Activated T-helper 1 cell treated with anti-CD3 and anti-CD28 coated beads, Interleukin-12 subunit alpha, Interleukin-12 subunit beta, Interleukin-2, Interleukin-4 antibody, amounts not matched to agents 30 ng/mL and 10 ng/mL and 1 ng/mL, durations not matched to agents 14 hours and 24 hours and 36 hours (primary cell): ENCODE data around the gene GLIPR2. TPM values are rescaled to one million over a fixed set of nuclear protein-coding genes. Genes with fewer than 3 reads are reported as not detected.

ENCODE experiments used
- DNase-seq: peaks from one replicate; pipeline ENCODE4 v3.0.0; 2021; ENCODE audit warnings: low spot score
- H3K27ac Mint-ChIP-seq: one replicate; pipeline ENCODE4 v1.8.0; 2021; ENCODE audit warnings: mild to moderate bottlenecking, mixed read lengths
- H3K27me3 Mint-ChIP-seq: one replicate; pipeline ENCODE4 v1.8.0; 2022; ENCODE audit warnings: mild to moderate bottlenecking, moderate library complexity, mixed read lengths; ENCODE audit not compliant: insufficient read depth
- H3K36me3 Mint-ChIP-seq: one replicate; pipeline ENCODE4 v1.8.0; 2021; ENCODE audit warnings: low read depth, mixed read lengths
- H3K4me1 Mint-ChIP-seq: one replicate; pipeline ENCODE4 v1.8.0; 2021; ENCODE audit warnings: low read depth, mixed read lengths
- H3K4me3 Mint-ChIP-seq: one replicate; pipeline ENCODE4 v1.8.0; 2021; ENCODE audit warnings: mild to moderate bottlenecking, moderate library complexity, mixed read lengths
- H3K9me3 Mint-ChIP-seq: one replicate; pipeline ENCODE4 v1.8.0; 2021; ENCODE audit warnings: mixed read lengths
- intact Hi-C: fragments of 100-400 bp; cut with micrococcal nuclease; formaldehyde crosslinking; loops from one replicate; pipeline ENCODE4 v1.15.1; 2024
- total RNA-seq: library from RNA; stranded (reverse); gene quantifications from 2 replicates; pipeline ENCODE4 v1.2.3, GENCODE V29; 2022

Gene GLIPR2
- total RNA-seq, 1 donor from 2014 or later = 27.5 TPM

GRCh38 chr9:36204906-36205547, 68.5 kb downstream of the GLIPR2 start:
- Mint-ChIP-seq H3K4me1 (peaks cover 56% of the 10 kb centered on the region), H3K27me3 (no peaks in the 10 kb centered on the region), H3K9me3 (no peaks in the 10 kb centered on the region), H3K36me3 (peaks cover 76% of the 10 kb centered on the region), H3K4me3 (no peak overlapping the region), H3K27ac (no peak overlapping the region)
- no peak for DNase-seq
- intact Hi-C loops = no loop called here

- intact Hi-C loops = loop anchor here (1.0 kb wide), 2 partner anchors 10 to 17 kb away; partner anchors contain the start of gene CLTA
- H3K36me3 Mint-ChIP-seq = peaks cover 76% of the 10 kb centered on the region
- peak overlapping the region; percentile 11 for H3K4me3 Mint-ChIP-seq
Observed at GRCh38 chr9:36207016-36207415, 70.5 kb downstream of the GLIPR2 start.

GRCh38 chr9:36207546-36208012, 71.0 kb downstream of the GLIPR2 start:
- no peak for DNase-seq
- Mint-ChIP-seq H3K9me3 (no peaks in the 10 kb centered on the region), H3K27me3 (no peaks in the 10 kb centered on the region), H3K36me3 (peaks cover 72% of the 10 kb centered on the region), H3K27ac (peak overlapping the region; percentile 80), H3K4me1 (peaks cover 56% of the 10 kb centered on the region), H3K4me3 (peak overlapping the region; percentile 60)
- intact Hi-C loops = loop anchor here (1.0 kb wide), 2 partner anchors 10 to 17 kb away; partner anchors contain the start of gene CLTA

More at GRCh38 chr9:36207016-36207415, 70.5 kb downstream of the GLIPR2 start:
- peak overlapping the region; percentile 80 for H3K27ac Mint-ChIP-seq
- no peaks in the 10 kb centered on the region for H3K9me3 Mint-ChIP-seq
- H3K27me3 Mint-ChIP-seq = no peaks in the 10 kb centered on the region
- DNase-seq = no peak
- peaks cover 56% of the 10 kb centered on the region for H3K4me1 Mint-ChIP-seq

- Mint-ChIP-seq H3K27ac (peak overlapping the region; percentile 80), H3K4me3 (no peak overlapping the region), H3K36me3 (peaks cover 68% of the 10 kb centered on the region), H3K9me3 (no peaks in the 10 kb centered on the region), H3K4me1 (peaks cover 60% of the 10 kb centered on the region), H3K27me3 (no peaks in the 10 kb centered on the region)
- intact Hi-C loops = no loop called here
- DNase-seq = no peak
Observed at GRCh38 chr9:36208521-36209253, 72.2 kb downstream of the GLIPR2 start.

GRCh38 chr9:36210722-36211121, 74.2 kb downstream of the GLIPR2 start:
- intact Hi-C loops = loop anchor here (10.0 kb wide), 1 partner anchor 364 kb away; the partner anchor contains the start of gene MELK
- Mint-ChIP-seq H3K27me3 (no peaks in the 10 kb centered on the region), H3K27ac (no peak overlapping the region), H3K9me3 (no peaks in the 10 kb centered on the region), H3K4me1 (peaks cover 50% of the 10 kb centered on the region), H3K4me3 (no peak overlapping the region), H3K36me3 (peaks cover 57% of the 10 kb centered on the region)
- no peak for DNase-seq

- peaks cover 57% of the 10 kb centered on the region for H3K36me3 Mint-ChIP-seq
- no peaks in the 10 kb centered on the region for H3K9me3 Mint-ChIP-seq
- H3K4me1 Mint-ChIP-seq = peaks cover 48% of the 10 kb centered on the region
- H3K4me3 Mint-ChIP-seq = no peak overlapping the region
- H3K27ac Mint-ChIP-seq = no peak overlapping the region
- intact Hi-C loops = loop anchor here (10.0 kb wide), 1 partner anchor 363 kb away; the partner anchor contains the start of gene MELK
- no peaks in the 10 kb centered on the region for H3K27me3 Mint-ChIP-seq
- DNase-seq = no peak
Observed at GRCh38 chr9:36211510-36211909, 75.0 kb downstream of the GLIPR2 start.

- no peak for DNase-seq
- no peaks in the 10 kb centered on the region for H3K27me3 Mint-ChIP-seq
- no peak overlapping the region for H3K4me3 Mint-ChIP-seq
- intact Hi-C loops = loop anchor here (10.0 kb wide), 1 partner anchor 361 kb away; the partner anchor contains the start of gene MELK
- no peaks in the 10 kb centered on the region for H3K9me3 Mint-ChIP-seq
- peak overlapping the region; percentile 77 for H3K27ac Mint-ChIP-seq
- H3K36me3 Mint-ChIP-seq = peaks cover 53% of the 10 kb centered on the region
- H3K4me1 Mint-ChIP-seq = peaks cover 46% of the 10 kb centered on the region
Observed at GRCh38 chr9:36213387-36213786, 76.9 kb downstream of the GLIPR2 start.

Other genes starting within 250 kb of the GLIPR2 start
- gene HRCT1, start 230.5 kb upstream of the GLIPR2 start, total RNA-seq = not detected in 2 replicates
- not detected in 2 replicates for gene SPAAR, start 227.2 kb upstream of the GLIPR2 start, total RNA-seq
- gene OR2S2, start 178.6 kb upstream of the GLIPR2 start, total RNA-seq = not detected in 2 replicates
- gene RECK, start 99.8 kb upstream of the GLIPR2 start, total RNA-seq = 3.8 and 4.4 TPM in 2 replicates
- gene CCIN, start 32.7 kb downstream of the GLIPR2 start, total RNA-seq = not detected in 2 replicates
- gene CLTA, start 54.2 kb downstream of the GLIPR2 start, total RNA-seq = 175 and 182 TPM in 2 replicates
- 21.7 and 22.7 TPM in 2 replicates for gene GNE, start 121.7 kb downstream of the GLIPR2 start, total RNA-seq